NCI-H345 (cell line): Measurements from ENCODE around the gene EGLN2.
A peak's percentile ranks its signal among the peaks of the same experiment; 100 is the strongest.
"Not testable (repeated sequence)": the region's sequence is repeated elsewhere in the genome, so short reads cannot be mapped to it uniquely, and the experiment has no call there.

Experiments
- DNase-seq: peaks from one replicate; lab custom pipeline; 2025; lab: John Stamatoyannopoulos, UW

Gene EGLN2

DNA sequence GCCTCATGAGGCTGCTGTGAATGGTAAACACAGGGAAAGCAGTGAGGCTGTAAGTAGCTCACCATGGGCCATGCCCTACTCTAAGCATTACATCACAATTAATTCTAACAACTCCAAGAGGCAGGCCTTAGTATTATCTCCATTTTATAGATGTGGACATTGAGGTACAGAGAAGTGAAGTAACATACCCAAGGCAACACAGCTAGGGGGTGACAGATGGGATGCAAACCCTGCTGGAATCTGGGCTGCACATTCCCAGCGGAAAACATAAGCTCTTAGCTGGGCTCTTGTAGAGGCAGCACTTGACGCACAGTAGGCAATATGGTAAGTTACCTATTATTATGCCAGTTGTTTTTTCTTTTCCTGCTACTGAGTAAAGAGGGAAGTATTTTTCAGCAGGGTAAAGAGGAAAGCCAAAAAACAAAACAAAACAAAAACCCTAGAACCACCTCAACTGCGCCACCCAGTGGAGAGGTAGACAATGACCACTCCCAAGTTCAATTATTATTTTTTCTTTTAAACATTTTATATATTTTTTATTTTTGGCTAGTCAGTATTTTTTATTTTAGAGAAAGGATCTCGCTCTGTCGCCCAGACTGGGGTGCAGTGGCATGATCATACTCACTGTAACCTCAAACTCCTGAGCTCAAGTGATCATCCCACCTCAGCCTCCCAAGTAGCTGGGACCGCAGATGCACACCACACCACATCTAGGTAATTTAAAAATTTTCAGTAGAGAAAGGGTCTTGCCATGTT lies 20.7 kb downstream of the EGLN2 start:
- DNase-seq = peak; percentile 41

DNA sequence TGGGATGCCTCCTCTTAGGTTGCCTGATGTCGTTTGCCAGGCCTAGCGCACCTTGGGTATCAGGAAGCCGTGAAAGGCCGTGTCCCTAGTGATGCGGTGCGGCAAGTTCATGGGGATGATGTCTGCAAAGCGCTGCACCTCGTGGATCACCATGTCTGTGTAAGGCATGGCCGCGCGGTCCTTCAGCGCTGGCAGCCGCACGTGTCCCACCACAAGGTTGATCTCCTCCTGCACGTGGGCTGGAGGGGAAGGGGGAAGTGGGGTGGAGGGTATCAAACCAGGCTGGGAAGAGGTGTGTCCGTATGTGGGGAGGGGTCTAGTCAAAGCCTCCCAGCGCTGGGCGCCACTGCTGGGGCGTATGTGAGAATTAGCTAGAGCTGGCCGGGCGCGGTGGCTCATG lies 23.2 kb downstream of the EGLN2 start:
- no peak for DNase-seq

- DNase-seq = not testable (repeated sequence)
Measured at GRCh38 chr19:40822704-40823553, 23.9 kb downstream of the EGLN2 start.

- not testable (repeated sequence) for DNase-seq
Measured at GRCh38 chr19:40824916-40825315, 25.9 kb downstream of the EGLN2 start.

DNA sequence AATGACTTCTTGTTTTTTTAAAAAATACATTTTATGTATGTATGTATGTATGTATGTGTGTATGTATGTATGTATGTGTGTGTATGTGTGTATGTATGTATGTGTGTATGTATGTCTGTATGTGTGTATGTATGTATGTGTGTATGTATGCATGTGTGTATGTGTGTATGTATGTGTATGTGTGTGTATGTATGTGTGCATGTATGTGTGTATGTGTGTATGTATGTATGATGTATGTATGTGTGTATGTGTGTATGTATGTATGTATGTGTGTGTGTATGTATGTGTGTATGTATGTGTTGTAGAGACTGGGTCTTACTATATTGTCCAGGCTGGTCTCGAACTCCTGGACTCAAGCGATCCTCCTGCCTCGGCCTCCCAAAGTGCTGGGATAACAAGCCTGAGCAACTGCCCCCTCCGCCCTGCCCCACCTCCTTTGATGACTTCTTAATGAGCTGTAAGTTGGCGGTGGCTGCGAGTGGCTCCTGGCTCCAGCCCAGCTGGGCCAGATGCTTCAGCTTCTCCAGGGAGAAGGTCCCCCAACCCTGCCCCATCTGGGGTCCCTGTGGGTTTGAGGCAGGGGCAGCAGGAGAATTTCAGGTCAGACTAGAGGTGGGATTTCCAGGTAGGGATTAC lies 26.6 kb downstream of the EGLN2 start:
- not testable (repeated sequence) for DNase-seq

GRCh38 chr19:40826312-40826698 lies 27.3 kb downstream of the EGLN2 start:
- DNase-seq = not testable (repeated sequence)

DNA sequence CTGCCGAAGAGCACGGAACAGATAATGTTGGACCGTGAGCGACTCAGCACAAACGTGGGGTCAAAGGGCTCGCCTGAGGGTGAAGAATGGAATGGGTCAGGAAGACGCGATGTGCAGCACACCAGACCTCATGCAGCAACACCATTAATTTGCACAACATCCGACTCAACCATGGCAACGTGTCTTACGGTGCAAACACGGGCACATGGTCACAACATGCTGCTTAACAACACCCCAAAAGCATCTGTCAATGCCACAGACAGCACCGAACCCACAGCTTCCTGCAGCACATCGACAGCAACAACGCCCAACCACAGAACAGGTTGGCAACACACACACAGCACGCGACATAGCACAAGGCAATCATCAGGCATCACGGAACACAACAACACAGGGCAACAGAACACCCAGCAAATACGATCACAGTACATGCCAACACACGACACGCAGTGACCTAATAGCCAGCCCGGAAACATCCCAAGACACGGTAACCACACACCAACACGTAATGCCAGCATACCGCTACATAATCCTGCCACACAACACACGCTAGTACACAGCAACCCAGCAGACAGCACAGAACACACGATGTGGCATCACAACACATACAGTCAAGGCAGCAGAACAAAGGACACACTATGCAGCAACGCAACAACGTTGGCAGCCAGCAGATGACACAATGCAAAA lies 27.9 kb downstream of the EGLN2 start:
- DNase-seq = not testable (repeated sequence)

GRCh38 chr19:40827386-40828247 lies 28.6 kb downstream of the EGLN2 start:
- no peak for DNase-seq

- DNase-seq = no peak
Measured at GRCh38 chr19:40829205-40829604, 30.2 kb downstream of the EGLN2 start.

DNA sequence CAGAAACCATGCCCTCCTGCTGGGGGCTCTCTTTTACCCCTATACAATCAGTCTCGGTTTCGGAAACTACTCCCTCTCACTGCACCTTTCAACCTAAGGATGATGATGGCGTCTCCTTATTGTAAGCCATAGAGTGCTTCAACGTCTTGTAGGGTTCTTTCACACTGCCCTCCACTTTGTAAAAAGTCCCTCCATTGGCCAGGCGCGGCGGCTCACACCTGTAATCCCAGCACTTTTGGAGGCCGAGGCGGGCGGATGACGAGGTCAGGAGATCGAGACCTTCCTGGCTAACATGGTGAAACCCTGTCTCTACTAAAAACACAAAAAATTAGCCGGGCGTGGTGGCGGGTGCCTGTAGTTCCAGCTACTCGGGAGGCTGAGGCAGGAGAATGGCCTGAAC lies 31.8 kb downstream of the EGLN2 start:
- not testable (repeated sequence) for DNase-seq

- DNase-seq = no peak
Measured at GRCh38 chr19:40831502-40832430, 32.8 kb downstream of the EGLN2 start.

- DNase-seq = not testable (repeated sequence)
Measured at GRCh38 chr19:40832431-40832790, 33.4 kb downstream of the EGLN2 start.

GRCh38 chr19:40833728-40834533 lies 34.9 kb downstream of the EGLN2 start:
- DNase-seq = not testable (repeated sequence)

GRCh38 chr19:40836754-40837429 lies 37.9 kb downstream of the EGLN2 start:
- no peak for DNase-seq

DNA sequence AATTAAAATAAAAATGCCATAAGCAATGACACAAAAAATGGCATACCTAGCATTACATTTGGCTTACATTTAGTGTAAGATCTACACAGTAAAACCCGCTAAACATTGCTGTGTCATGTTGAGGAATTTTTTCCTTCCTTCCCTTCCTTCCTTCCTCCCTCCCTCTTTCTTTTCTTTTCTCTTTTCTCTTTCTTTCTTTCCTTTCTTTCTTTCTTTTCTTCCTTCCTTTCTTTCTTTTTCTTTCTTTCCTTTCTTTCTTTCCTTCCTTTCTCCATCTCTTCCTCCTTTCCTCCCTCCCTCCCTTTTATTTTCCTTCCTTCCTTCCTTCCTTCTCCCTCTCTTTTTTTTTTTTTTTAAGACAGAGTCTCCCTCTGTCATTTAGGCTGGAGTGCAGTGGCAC lies 39.5 kb downstream of the EGLN2 start:
- not testable (repeated sequence) for DNase-seq

DNA sequence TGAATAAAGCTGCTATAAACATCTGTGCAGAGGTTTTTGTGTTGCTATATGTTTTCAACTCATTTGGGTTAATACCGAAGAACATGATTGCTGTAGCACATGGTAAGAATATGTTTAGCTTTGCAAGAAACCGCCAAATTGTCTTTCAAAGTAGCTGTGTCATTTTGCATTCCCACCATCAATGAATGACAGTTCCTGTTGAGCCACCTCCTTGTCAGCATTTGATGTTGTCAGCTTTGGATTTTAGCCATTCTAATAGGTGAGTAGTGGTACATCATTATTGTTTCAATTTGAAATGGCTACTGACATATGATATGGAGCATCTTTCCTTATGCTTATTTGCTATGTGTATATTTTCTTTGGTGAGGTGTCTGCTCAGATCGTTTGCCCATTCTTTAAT lies 43.0 kb downstream of the EGLN2 start:
- DNase-seq = not testable (repeated sequence)

- DNase-seq = not testable (repeated sequence)
Measured at GRCh38 chr19:40842997-40843652, 44.1 kb downstream of the EGLN2 start.

GRCh38 chr19:40843653-40844052 lies 44.7 kb downstream of the EGLN2 start:
- not testable (repeated sequence) for DNase-seq
